Daoy (cell line): ENCODE results near the gene PRDM12. TPM values are rescaled to one million over a fixed set of nuclear protein-coding genes. Genes with fewer than 3 reads are reported as not detected.

Experiments used
- DNase-seq: peaks from one replicate; pipeline ENCODE4 v3.0.0-alpha.2; 2015; ENCODE audit warnings: low read depth
- total RNA-seq: library from RNA; depleted of rRNA; stranded (reverse); fragments of >200 nt; shearing (Covaris generic); gene quantifications from 2 replicates; pipeline ENCODE4 v1.2.3, GENCODE V29; 2014; rRNA removed

PRDM12 gene
- total RNA-seq, 1 experiment from 2014 or later, result not detected

DNA sequence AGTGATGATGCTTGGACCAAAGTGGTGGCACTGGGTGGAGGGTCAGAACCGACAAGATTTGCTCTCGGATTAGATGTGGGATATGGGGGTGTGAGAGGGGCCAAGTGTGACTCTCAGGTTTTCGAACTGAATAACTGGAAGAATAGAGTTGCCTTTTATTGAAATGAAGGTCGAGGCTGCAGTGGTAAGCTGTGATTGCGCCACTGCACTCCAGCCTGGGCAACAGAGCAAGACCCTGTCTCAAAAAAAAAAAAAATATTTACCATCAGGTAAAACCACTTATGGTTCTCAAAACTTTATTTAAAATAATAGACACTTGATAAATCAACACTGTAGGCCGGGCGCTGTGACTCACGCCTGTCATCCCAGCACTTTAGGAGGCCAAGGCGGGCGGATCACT is 56.4 kb downstream of the PRDM12 start:
- DNase-seq, result no peak

DNA sequence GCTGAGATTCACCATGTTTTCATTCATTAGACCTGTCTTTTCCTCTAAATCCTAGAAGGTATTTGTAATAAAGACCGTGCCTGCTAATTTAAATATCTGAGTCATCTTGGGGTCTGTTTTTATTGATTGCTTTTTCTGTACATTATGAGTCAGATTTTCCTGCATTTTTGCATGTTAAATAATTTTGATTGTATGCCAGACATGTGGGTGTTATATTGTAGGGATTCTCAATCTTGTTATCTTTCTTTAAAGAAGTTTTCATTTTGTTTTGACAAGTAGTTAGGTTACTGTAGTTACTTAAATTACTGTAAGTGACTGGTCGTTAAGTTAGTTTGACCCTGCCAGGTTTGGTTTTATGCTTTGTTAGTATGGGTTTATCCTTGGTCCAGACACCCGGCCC is 64.3 kb downstream of the PRDM12 start:
- DNase-seq, result no peak

DNA sequence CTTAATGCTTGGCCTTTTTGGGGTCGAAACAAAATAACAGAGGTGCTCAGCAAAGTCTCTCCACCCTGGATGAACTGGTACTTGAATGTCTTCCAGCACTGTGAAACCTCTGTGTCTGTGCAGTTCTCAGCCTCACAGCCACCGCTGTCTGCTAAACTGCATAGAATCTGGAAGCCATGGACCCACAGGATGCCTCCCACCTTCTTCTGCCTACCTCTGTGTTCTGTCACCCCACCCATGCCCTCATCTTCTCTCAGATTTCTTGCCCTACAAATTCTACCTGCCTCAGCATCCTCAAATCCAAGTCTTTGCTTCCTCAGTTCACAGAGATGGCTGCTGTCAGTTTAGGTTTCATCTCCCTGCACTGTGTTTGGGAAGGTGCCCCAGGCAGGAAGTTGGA is 64.8 kb downstream of the PRDM12 start:
- no peak for DNase-seq

DNA sequence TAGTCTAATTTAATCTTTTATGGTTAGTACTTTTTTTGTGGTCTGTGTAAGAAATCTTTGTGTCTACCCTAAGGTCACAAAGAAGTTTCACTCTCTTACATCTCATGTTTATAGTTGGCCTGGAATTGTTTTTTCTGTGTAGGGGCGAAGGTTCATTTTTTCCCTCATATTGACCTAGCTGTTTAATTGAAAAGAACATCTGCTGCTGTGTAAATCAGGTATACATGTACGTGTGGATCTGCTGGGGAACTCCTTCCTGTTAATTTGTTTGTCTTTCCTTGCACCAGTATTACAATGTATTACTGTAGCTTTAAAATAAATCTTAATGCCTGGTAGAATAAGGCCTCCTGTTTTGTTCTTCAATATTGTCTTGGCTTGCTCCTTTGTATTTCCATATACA is 67.0 kb downstream of the PRDM12 start:
- no peak for DNase-seq

DNA sequence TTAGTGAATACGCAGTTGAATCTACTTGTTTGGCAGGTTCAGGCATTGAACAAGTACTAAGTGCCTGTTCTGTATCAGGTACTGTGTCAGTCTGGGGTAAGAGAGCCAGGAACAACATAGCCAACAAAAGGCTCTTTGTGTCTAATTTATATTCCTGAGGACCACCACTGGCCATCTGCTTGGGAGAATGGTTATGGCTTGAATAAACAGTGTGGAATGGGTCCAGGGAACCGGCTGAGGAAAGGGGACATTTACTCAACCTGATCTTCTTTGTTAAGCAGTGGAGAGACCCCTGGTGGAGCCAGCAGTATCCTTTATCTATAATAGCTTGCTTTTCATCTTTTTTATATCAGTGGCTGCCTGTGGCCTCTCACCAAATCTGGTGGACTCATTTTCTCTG is 67.7 kb downstream of the PRDM12 start:
- no peak for DNase-seq

Other genes starting within 250 kb of the PRDM12 start
- gene ASS1, start 219.6 kb upstream of the PRDM12 start, total RNA-seq, result 84.5 and 86.7 TPM in 2 replicates
- gene FUBP3, start 85.0 kb upstream of the PRDM12 start, total RNA-seq, result 61.5 and 80.6 TPM in 2 replicates
- 71.9 and 95.9 TPM in 2 replicates for gene EXOSC2, start 29.2 kb downstream of the PRDM12 start, total RNA-seq
- gene ABL1, start 170.7 kb downstream of the PRDM12 start, total RNA-seq, result 26.5 and 27.9 TPM in 2 replicates
- gene QRFP, start 232.2 kb downstream of the PRDM12 start, total RNA-seq, result not detected in 2 replicates